Stimulated activated CD8-positive, alpha-beta memory T cell treated with anti-CD3 and anti-CD28 coated beads, Interleukin-12 subunit alpha, Interleukin-12 subunit beta, amount 100 ng/mL, for 24 hours (primary cell): ENCODE measurements around the gene PLXDC1.
"Not testable (repeated sequence)": the region's sequence is repeated elsewhere in the genome, so short reads cannot be mapped to it uniquely, and the experiment has no call there.

Experiments
- DNase-seq: peaks from one replicate; pipeline ENCODE4 v3.0.0-alpha.2; 2020; ENCODE audit errors: extremely low read depth

PLXDC1 gene

GRCh38 chr17:39063681-39064069, 87.8 kb downstream of the PLXDC1 start:
- no peak for DNase-seq

GRCh38 chr17:39062846-39063680, 88.4 kb downstream of the PLXDC1 start:
- DNase-seq = no peak

GRCh38 chr17:39058524-39058923, 92.9 kb downstream of the PLXDC1 start:
- DNase-seq = no peak

- DNase-seq = no peak
These were observed 93.7 kb downstream of the PLXDC1 start for GRCh38 chr17:39057701-39058206.

GRCh38 chr17:39054111-39054645, 97.3 kb downstream of the PLXDC1 start:
- no peak for DNase-seq

- DNase-seq = not testable (repeated sequence)
These were observed 99.0 kb downstream of the PLXDC1 start for GRCh38 chr17:39052423-39052822.

GRCh38 chr17:39051001-39051585, 100.3 kb downstream of the PLXDC1 start:
- no peak for DNase-seq

GRCh38 chr17:39045948-39046679, 105.3 kb downstream of the PLXDC1 start:
- no peak for DNase-seq

GRCh38 chr17:39036009-39036408, 115.4 kb downstream of the PLXDC1 start:
- no peak for DNase-seq

- DNase-seq = not testable (repeated sequence)
These were observed 115.9 kb downstream of the PLXDC1 start for GRCh38 chr17:39035578-39035977.

GRCh38 chr17:39028690-39029089, 122.7 kb downstream of the PLXDC1 start:
- no peak for DNase-seq

- no peak for DNase-seq
These were observed 123.9 kb downstream of the PLXDC1 start for GRCh38 chr17:39027455-39028035.

GRCh38 chr17:39026980-39027451, 124.4 kb downstream of the PLXDC1 start:
- no peak for DNase-seq

- DNase-seq = not testable (repeated sequence)
These were observed 125.1 kb downstream of the PLXDC1 start for GRCh38 chr17:39026346-39026745.

GRCh38 chr17:39022924-39023323, 128.5 kb downstream of the PLXDC1 start:
- DNase-seq = no peak

- DNase-seq = not testable (repeated sequence)
These were observed 131.4 kb downstream of the PLXDC1 start for GRCh38 chr17:39020037-39020436.

- no peak for DNase-seq
These were observed 132.9 kb downstream of the PLXDC1 start for GRCh38 chr17:39018267-39019134.

GRCh38 chr17:39016193-39017153, 135.0 kb downstream of the PLXDC1 start:
- no peak for DNase-seq

- no peak for DNase-seq
These were observed 135.9 kb downstream of the PLXDC1 start for GRCh38 chr17:39015546-39015935.
